IPS-18c (cell line): ENCODE measurements around the gene KRTAP4-3.
"Not testable (repeated sequence)": the region's sequence is repeated elsewhere in the genome, so short reads cannot be mapped to it uniquely, and the experiment has no call there.

Experiments used
- H3K4me3 ChIP-seq: 2 replicates; pipeline ENCODE4 v1.7.0; 2013; ENCODE audit warnings: low read depth, mild to moderate bottlenecking, low read length, moderate library complexity; ENCODE audit not compliant: insufficient read depth
- H3K9me3 ChIP-seq: one replicate; pipeline ENCODE4 v1.6.1; 2013; ENCODE audit warnings: mild to moderate bottlenecking, low read length, moderate library complexity; ENCODE audit not compliant: control insufficient read depth, insufficient read depth

KRTAP4-3 gene

DNA sequence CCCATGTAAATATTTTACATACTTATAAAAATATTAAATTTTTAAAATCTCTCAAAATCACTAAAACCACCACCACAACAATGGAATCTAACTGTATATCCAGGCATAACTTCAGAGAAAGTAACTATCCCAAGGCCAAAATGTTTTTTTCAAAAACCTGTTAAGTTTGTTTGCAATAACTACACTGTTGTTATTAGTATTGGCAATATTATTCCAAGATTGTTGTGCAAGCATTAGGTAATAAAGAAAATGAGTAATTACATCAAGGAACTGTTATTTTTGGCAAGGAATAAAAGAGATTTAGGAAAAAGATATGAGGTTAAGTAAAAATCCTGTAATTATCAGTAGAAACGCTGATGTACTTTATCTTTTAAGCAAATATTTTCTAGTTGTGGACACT lies 40.6 kb downstream of the KRTAP4-3 start:
- Histone ChIP-seq H3K4me3 (no peak overlapping the region), H3K9me3 (no peaks in the 10 kb centered on the region)

DNA sequence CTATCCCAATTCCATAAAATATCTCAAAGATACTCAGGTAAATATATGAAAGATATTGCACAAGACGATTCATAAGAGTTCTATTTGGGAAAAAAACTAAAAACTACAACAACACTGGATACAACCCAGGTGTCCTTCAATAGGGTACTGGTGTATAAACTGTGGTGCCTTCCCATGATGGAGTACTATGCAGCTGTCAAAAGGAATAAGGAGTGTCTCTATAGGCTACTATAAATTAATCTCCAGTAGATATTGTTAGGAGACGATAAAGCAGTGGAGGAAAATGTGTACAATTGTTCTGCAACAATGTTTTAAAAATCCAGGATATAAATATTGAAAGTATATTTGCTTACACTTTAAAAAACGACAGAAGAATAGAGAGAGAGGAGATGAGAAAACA lies 41.6 kb downstream of the KRTAP4-3 start:
- Histone ChIP-seq H3K4me3 (no peak overlapping the region), H3K9me3 (no peaks in the 10 kb centered on the region)

DNA sequence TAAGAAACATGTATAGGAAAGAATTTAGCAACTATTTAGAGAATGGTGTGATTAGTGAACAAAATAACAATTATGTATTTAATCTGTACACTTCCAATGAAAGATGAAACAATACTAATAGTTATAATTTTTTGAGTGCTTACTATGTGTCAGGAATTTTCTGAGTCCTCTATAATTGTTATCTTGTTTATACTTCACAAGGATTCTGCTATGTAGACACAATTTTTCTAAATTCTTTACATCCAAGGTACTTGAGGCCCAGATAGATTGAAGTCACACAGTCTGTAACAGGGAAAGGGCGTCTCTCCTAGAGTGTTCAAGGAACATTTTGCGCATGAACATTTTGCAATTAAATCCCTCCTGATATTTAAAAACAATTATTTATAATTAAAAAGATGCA lies 43.0 kb downstream of the KRTAP4-3 start:
- H3K9me3 ChIP-seq = no peaks in the 10 kb centered on the region
- no peak overlapping the region for H3K4me3 ChIP-seq

DNA sequence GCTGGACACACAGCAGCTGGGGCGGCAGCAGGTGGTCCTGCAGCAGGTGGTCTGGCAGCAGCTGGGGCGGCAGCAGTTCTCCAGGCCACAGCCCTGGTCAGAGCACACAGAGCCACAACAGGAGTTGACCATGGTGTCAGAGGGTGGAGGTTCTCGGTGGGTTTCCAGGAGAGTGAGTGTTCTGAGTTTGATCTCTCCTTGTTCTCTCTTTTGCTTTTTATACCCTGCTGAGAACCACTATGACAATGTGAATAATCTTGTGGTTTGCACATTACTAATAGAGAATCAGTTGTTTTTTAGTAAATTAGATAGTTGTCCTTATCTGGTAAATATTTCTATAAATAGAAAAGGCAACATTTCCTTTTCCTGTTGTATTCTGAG lies 44.0 kb downstream of the KRTAP4-3 start, which contains the start of gene KRTAP4-12:
Gene KRTAP4-12, minus strand, starts transcription at position 192 of the 381 bp plus-strand sequence. Its CDS starts 60 bp downstream, at position 132.
- H3K9me3 ChIP-seq, H3K4me3 ChIP-seq: not testable (repeated sequence)

DNA sequence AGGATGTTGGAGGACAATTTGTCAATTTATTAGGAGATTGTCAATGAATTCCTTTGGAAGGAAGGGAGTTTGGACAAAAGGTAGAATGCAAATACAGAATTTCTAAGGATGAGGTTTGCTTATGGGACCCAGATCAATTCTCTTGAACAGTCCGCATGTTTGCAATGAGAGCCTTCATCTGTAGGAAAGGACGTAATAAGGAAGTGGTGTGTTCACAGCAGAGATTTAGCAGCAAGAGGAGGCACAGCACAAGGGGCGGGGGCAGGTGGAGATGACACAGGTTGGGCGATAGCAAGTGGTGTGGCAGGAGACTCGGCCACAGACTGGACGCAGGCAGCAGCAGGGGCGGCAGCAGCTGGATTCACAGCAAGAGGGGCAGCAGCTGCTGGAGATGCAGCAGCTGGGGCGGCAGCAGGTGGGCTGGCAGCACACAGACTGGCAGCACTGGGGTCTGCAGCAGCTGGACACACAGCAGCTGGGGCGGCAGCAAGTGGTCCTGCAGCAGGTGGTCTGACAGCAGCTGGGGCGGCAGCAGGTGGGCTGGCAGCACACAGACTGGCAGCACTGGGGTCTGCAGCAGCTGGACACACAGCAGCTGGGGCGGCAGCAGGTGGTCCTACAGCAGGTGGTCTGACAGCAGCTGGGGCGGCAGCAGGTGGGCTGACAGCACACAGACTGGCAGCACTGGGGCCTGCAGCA lies 44.6 kb downstream of the KRTAP4-3 start:
- not testable (repeated sequence) for H3K4me3 ChIP-seq, H3K9me3 ChIP-seq

DNA sequence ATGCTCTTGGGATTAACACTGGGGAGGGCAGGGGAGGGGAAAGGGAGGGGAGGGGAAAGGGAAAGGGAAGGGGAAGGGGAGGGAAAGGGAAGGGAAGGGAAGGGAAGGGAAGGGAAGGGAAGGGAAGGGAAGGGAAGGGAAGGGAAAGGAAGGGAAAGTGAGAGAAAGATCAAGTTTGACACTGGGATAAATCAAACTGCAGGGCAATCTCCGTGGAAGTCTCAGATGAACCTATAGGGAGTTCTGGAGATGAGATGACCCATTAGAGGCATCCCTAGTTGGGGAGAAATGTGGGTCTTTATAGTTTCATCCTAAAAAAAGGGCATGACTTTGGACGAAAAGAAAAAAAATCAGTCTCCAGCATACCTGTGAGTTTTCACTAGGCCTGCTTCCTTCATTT lies 46.3 kb downstream of the KRTAP4-3 start:
- Histone ChIP-seq H3K4me3 (no peak overlapping the region), H3K9me3 (no peaks in the 10 kb centered on the region)

DNA sequence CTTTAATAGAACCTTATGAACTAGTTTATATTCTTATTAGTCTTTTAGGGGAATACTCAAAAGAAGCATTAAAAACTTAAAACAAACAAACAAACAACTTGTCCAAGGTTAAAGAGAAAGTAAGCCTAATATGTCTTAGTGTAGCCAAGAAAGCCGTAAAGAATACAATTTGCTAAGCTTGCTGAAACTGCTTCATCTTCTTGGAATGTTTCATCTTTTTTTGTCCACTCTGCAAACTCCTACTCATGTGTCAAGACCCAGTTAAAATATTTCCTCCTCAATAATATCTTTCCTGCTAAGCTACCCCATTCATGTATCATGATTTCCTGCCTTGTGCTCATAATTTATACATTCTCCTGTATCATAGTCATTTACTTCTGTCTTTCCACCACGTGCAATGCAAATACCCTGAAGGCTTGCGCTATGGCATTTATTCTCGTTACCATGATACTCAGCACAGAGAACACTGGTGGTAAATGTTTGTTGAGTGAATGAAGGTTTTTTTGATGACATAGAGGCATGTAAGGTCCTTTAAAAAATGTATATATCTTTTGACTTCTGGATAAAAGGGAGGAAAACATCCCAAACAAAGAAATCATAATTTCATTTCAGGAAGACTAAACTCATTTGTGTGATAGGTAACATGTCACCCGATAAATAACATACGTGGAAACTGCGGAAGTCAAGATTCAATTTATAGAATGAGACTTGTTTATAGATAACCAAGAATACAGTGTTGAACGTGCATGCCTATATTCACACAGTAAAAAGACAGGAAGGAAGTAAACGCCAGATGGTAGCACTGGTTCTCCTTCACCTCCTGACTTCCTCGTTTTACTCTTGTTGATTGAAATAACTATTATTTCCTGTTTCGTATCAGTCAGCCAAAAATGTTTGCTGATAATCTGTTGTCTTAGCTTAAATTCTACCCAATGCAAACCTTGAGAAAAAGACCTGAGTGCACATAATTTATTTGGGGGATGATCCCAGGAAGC lies 48.0 kb downstream of the KRTAP4-3 start:
- H3K9me3 ChIP-seq, H3K4me3 ChIP-seq: not testable (repeated sequence)

DNA sequence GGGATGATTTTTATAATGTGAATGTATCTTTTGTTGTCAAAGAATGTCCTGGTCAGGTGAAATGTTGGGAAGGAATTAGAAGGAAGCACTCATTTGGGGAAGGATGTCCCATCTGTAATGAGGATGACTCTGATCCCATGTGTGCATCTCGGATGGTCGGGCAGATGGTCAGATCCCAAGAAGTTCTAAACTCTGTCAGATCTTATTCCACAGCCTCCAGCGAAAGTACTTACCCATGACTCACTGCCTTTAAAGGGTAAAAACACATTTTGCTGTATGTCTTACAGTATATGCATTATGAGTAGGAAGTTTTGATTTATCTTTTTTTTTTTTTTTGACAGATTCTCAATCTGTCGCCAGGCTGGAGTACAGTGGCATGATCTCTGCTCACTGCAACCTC lies 49.3 kb downstream of the KRTAP4-3 start:
- no peak overlapping the region for H3K4me3 ChIP-seq

DNA sequence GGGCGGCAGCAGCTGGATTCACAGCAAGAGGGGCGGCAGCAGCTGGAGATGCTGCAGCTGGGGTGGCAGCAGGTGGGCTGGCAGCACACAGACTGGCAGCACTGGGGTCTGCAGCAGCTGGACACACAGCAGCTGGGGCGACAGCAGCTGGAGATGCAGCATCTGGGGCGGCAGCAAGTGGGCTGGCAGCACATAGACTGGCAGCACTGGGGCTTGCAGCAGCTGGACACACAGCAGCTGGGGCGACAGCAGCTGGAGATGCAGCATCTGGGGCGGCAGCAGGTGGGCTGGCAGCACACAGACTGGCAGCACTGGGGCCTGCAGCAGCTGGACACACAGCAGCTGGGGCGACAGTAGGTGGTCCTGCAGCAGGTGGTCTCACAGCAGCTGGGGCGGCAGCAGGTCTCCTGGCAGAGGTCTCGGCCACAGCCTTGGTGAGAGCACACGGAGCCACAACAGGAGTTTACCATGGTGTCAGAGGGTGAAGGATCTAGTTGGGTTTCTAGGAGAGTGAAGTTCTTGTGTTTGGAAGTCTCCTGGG lies 50.1 kb downstream of the KRTAP4-3 start, which contains the start of gene KRTAP4-11:
Gene KRTAP4-11, minus strand, starts transcription at position 528 of the 541 bp plus-strand sequence. Its CDS starts 58 bp downstream, at position 470.
- not testable (repeated sequence) for H3K9me3 ChIP-seq, H3K4me3 ChIP-seq

More for the DNA sequence above, 49.3 kb downstream of the KRTAP4-3 start:
- H3K9me3 ChIP-seq = peaks cover 2% of the 10 kb centered on the region
